ENCODE results near the gene DDX49.
"Not testable (repeated sequence)": the region's sequence is repeated elsewhere in the genome, so short reads cannot be mapped to it uniquely, and the experiment has no call there.

DDX49 gene

DNA sequence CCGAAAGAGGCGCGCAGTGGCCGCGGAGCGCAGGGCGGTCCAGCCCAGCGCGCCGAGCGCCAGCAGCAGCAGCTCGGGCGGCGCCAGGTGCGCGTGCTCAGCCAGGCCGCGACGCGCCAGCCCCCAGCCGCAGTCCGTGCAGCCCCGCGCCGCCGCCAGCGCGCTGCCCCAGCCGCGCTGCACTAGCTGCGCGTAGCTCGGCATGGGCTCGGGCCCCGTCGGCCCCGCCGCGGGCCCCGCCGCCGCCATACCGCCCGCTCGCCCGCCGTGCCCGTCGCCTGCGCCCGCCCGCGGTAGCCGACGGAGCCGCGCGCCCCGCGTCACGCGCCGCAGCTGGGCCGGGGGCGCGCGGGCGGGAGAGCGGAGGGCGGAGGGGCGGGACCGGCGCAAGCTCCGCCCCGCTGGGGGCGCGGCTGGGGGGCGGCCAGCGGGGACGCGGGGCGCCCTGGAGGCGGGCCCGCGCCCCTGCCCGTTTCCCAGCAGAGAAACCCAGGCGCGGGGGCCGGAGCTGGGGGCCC, 23.6 kb upstream of the DDX49 start, which contains the start of gene CERS1:
Gene CERS1 (minus strand): TSS at position 335 of the 518 bp plus-strand sequence. CDS start 86 bp downstream, at position 249.
- DNase-seq: no peak

DNA sequence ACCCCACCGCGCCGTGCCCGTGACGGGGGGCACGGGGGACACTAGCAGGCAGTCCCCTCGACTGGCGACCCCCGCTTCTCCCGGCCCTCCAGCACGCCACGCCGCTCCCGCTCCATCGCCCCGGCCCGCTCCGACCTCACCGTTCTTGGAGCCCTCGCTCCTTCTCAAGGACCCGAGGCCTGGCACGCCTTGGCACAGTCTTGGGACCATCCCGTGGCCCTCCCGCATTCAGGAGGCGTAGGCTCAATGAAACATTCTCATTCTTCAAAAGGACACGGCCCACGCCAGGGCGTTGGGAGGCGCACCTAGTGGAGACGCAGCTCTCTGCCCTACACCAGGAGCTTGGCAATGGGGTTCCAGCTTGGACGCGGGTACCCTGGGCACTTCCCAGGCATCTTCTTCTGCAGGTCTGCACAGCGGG, 23.1 kb upstream of the DDX49 start:
- no peak for DNase-seq

DNA sequence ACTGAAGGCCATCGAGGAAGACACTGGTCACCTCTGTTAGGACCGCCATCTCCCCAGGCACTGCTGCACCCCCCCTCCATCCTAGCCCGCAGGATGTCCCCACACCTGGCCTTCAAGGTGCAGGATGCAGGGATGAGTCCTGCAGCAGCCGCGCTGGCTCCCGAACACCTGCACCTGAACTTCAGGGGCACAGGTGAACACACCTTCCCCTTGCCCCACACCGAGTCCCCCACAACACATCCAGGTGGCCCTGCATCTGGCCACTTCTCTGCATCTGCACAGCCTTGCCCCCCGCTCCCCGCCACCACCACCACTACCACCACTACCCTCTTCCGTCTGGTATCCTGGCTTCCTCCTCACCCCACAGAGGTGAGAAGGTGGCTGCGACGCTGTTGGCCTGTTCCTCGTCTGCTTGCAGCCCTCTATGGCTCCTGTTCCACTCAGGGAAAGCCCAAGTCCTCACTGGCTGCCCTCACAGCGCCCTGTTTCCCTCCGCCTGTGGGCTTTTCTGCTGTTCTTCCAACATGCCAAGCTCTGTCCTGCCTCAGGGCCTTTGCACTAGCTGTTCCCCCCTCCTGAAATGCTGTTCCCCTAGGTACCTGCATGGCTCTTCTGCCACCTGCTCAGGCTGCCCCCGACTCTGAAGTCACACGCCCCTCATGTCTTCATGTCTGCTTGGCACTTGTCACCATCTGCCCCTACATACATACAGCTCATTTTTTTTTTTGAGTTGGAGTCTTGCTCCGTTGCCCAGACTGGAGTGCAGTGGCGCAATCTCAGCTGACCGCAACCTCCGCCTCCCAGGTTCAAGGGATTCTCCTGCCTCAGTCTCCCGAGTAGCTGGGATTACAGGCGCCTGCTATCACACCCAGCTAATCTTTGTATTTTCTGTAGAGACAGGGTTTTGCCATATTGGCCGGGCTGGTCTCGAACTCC, 22.2 kb upstream of the DDX49 start:
- DNase-seq: no peak

DNA sequence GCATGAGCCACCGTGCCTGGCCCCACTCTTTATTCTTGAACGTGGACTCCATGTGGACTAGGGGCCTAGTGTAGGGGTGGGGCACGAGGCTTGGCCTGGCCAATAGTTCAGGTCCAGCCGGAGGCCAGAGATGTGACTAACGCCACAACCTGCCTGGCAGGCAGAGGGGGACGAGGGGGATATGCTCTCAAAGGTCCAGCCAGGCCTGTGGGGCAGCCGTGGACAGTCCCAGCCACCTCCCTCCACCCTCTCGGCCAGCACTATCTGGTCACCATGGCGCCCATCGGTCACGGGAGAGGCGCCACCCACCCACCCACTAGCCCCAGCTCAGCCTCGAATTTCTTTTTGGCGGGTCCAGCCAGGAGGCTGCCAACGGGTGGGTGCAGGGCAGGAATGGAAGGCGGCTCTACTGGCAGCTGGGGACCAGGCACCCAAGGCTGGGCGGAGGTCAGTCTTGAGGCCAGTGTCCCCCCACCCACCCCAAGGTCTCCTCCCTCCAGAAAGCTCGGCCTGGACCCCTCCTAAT, 21.4 kb upstream of the DDX49 start:
- DNase-seq: no peak

DNA sequence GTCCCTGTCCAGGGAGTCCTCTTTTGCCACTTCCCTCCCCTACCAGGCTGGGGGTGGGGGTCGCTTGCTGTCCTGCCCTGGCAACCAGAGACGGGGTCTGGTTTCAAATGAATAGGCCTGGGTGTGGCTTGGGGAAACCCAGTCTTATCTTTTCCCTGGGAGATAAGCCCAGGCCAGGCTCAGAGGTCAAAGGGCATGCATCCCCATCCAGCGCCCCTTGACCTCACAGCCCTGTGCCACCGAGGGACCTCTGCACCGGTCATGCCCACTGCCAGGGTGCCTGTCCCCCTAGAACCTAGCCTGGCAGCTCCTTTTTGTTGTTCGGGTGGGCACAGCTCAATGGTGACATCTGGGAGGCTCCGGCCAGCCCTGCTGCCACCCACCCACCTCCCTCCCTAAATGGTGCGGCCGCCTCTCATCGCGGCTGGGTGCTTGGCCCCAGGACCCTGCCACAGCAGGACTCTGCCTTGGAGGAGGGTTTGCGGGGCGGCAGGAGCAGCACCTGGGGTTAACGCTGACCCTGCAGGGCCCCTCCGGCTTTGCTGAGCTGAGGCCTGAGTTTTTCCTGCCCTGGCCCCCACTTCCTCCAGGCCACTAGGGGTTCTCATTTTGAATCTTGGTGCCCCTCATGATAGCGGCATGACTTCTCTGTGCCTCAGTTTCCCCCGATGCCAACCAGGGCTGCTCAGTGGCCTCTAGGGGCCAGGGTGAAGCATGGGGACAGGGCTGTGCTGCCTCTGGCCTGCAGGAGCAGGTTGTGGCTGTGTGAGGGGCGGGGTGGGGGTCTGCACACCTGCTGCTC, 20.7 kb upstream of the DDX49 start:
- no peak for DNase-seq

DNA sequence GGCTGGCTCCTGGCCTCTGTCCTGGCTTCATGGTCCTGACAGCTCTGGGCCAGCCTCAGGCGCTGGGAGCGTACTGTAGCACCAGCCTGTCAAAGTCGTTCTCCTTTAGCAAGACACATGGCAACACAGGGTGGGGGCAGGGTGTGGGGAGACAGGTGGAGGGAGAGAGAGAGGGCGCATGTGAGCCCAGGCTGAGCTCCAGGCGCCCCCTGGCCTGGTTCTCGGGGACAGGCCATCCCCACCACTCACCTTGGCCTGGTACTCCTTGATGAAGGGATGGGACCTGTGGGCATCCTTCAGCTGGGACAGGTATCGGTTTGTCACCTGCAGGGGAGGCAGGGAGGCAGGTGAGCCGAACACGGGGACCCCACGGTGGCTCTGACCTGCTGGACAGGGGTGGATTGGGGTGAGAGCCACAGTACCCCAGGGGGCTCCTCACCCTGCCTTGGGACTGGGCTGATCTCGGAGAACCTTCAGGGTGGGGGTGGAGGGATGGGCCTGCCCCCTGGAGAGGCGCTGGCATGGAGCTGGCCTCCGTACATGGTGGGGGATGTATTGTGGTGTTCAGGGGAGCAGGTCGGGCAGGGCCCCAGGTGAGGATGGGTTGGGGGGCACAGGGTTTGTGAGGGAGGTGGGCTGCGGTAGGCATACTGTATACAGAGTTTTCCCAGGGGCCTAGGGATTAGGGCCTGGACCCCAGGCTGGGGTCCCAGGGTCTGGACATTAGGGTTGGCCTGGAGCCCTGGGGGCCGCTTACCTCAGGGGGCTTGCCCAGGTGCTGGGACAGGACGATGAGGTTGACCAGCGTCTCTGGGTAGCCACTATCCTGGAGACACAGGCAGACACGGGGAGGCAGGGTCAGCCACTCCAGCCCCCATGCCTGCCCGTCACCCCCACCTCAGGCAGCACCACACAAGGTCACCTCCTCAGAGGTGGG, 19.6 kb upstream of the DDX49 start:
- DNase-seq: no peak

DNA sequence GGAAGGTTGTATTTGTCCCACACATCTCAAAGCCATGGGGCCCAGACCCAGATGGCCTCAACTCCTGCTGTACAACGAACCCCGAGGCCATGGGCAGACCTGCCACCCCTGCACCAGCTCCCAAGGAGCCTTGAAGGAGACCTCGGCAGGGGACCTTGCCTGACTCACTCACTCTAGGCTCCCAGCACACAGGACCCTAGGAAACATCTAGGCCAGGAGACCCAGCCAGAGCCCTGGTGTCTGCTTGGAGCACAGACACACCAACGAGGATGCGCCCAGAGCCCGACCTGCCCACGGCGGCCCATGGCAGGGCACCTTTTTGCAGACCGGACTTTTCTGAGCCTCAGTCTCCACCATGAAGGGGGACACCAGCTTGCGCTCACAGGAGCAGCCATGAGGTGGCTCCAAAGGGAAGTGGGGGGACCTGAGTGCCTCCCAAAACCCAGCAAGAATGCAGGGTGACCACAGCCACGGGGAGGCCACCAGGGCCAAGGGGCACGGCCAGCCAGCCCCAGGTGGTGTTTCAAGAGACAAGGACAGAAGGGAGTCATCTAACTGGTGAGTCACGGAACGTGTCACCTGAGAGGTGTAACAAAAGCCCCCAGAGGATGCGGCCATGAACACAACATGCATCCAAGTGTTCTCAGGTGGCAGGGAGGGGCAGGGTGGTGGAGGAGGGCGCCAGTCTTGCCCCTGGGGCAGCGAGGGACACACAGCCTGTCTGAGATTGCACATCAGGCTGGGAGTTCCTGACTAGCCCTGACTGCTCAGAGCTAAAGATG, 18.6 kb upstream of the DDX49 start:
- no peak for DNase-seq

DNA sequence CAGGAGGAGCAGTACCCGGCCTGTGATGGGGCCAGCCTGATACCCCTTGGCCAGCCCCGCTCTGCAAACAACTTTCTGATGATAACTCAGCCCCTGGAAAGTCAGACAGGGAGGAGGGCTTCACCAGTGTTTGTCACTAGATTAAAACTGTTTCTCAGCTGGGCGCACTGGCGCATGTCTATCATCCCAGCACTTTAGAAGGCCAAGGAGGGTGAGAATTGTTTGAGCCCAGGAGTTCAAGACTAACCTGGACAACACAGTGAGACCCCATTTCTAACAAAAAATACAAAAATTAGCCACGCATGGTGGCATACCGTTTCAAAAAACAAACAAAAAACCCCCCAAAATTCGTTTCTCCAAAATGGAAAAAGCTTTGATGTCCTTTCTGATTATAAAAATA, 18.0 kb upstream of the DDX49 start:
- DNase-seq: no peak

DNA sequence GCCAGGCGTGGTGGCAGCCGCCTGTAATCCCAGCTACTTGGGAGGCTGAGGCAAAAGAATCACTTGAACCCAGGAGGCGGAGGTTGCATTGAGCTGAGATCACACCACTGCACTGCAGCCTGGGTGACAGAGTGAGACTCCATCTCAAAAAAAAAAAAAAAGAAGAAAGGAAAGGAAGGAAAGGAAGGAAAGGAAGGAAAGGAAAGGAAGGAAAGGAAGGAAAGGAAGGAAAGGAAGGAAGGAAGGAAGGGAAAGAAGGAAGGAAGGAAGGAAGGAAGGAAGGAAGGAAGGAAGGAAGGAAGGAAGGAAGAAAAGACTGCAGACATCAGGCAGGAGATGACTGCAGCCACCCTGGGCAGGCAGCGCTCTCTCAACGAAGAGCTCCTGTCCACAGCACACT, 17.0 kb upstream of the DDX49 start:
- DNase-seq: not testable (repeated sequence)

DNA sequence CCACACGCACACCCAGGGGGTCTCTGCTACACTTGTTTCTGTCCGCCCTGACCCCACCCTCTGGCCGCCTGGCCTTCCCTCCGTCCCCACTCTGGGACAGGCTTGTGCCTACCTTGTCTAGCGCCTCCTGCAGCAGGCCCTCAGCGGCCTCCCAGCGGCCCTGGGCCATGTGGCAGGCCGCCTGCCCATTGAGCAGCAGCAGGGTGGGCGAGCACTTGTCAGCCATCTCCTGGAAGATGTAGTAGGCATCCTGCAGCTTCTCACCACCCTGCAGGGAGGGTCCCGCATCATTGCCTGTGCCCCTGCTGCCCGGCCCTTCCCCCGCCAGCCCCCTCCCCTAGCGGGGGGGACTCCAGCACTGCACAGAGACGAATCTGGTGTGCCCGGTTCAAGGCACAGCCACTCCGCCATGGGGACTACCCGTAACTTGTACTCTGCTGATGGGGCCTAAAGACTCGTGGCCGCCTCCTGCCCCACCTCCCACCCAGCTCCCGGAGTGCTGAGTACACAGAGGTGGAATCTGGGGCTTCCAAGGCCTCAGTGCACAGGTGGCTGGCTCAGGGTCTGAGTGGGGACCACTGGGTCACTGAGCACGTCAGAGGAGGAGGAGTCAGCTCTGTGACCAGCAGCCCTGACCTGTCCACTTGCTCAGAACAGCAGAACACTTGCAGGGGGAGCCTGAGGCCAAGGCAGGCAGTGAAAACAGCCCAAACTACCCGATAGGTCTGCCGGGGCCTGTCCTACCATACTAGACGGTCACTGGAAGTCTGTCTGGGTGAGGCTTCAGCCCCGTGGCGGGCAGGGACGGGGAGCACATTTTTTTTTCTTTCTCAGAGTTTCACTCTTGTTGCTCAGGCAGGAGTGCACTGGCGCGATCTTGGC, 16.1 kb upstream of the DDX49 start:
- no peak for DNase-seq

DNA sequence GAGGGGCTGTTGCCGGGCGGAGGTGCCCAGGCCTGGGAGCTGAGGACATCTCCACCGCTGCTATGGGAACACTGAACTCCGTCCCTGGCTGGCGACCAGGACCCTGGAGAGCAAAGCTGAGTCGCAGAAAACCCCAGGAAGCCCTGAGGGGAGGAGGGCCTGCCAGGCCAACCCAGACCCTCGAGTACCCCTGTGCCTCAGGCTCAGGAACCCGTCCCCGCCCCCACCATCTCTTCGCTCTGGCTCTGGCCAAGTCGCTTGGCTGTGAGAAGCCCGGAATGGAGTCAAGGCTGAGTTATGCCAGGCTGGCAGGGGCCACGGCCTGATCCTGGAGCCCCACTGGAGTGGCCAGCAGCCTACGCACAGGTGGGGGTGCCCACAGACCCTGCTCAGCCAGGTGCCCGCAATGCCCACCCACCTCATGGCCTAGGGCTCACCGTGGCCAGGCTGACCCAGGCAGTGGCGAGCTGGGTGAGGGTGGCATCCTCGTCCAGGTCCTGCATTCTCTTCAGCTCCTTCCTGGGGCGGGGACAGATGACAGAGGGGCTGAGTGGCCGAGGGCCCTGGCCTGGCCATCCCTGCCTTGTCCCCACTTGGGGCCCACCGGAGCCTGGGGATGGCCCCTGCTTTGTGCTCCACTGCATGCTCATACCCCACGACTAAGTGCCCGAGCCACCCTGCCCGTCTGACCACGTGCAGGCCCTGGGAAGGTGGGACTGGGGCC, 15.0 kb upstream of the DDX49 start:
- DNase-seq: no peak

DNA sequence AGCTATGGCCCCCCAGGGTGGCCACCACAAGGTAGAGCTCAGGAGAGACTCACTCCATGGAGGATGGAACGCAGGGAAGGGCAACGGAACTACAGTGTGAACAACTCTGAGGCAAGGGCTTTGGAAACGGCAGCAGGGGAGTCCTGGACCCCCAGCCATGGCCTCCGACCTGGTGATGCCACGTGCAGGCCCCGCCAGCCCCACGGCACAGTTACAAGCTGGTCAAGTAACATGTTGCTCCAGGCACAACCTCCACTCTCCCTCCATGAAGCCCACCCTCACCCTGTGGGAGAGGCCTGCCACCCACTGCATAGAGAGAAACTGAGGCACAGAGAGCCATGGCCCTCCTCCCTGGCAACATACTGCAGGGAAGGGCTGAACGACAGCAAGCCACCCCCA, 14.5 kb upstream of the DDX49 start:
- no peak for DNase-seq

DNA sequence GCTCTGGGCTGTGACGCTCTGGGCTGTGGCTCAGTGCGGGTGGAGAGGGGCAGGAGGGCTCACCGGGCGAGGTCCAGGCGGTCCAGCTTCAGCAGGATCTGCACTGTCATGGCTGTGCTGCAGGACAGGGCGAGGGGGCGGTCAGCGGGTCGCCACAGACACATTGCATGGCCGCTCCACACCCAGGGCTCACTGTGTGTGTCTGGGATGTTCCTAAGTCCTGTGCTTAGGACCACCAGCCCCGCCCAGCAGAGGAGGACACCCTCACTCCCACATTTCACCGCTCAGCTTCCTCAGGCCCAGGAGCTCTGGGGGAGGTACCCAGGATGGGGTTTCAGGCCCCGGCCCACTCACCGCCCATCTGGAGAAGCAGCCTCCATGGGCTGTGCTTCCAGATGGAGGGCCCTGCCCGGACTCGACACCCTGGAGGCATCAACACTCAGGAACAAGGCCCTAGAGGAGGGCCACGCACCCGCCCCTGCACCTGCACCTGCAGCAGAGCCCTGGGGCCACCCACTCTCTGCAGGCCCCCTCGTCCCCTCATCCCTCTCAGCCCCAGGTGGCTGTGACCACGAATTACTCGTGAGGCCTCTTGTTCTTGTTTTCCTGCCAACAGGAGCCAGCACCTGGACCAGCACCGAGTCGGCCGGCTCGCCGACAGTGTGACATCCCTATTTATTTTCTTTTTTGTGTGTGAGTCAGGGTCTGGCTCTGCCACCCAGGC, 13.8 kb upstream of the DDX49 start:
- no peak for DNase-seq

DNA sequence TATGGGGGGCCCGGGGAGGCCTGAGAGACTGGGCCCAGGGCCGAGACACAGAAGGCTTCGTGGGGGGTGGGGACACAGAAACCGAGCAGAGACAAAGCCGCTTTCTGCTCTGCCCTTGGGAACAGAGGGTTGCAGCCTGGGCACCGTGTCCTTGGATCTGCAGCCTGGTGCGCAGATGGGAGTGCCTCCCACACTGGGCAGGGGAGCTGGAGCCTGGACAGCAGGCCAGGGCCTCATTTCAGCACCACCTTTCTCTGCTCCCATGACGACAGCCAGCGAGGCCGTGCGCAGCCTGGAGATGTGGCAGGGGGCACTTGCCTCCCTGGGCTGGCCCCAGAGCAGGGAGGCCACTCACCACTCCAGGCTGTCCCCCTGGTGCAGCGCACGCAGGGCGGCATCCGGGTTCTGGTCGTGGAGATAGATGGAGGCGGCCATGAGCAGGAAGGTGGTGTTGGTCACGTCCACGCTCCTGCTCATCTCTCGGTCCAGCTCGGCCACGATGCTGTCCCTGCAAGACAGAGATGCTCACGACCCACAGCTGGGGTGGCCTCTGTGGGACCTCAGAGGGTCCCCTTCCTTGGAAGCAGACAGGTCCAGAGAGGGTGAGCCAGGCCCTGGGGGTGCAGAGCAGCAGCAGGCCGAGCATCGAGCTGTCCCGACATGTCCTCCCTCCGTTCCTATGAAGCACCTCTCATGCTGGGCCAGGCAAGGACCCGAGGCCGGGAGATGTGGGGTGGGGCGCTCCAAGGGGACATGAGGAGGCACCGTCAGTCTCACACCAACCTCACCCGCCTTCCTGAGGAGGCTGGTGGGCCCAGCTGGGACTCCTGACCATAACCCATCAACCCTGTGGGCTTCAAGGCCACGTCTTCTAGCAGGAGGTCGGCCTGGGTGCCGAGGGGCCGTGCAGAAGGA, 12.7 kb upstream of the DDX49 start:
- no peak for DNase-seq

DNA sequence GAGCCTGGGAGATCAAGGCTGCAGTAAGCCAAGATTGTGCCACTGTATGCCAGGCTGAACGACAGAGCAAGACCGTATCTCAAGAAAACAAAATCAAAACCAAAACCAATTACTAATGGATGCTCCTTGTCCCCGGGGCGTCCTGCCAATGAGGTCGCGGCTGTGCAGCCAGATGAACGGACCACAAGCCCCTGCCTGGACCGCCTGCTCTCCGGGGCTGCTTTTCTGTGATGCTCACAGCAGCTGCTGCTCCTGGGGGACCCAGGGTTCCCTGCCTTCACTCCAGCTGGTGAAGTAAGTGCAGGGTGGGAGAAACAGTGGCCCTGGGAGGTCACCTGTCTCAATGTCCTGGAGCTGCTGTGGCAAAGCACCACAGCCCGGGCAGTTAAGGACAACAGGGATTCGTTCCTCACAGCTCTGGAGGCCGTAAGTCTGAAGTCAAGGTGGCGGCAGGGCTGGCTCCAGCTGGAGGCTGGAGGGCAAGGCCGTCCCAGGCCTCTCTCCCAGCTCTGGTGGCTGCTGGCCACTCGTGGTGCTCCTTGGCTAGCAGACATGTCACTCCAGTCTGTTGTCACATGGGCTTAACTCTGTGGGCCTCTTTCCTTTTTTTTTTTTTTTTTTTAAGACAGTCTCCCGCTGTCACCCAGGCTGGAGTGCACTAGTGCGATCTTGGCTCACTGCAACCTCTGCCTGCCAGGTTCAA, 10.4 kb upstream of the DDX49 start:
- no peak for DNase-seq

DNA sequence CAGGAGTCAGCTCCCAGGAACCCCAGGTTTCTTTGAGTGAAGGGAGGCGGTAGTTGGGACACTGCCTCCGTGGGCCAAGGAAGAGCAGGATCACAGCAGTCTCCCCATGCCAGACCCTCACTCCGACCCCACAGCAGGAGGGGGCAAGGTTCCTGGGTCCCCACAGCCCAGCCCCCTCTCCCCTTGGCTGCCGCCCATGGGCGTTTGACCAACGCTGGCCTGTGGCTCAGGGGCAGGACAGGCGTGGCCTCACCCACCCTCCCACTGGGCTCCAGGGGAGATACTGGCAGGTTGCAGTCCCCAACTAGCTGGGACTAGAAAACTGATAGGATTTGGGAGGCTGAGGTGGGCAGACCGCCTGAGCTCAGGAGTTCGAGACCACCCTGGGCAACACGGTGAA, 9.5 kb upstream of the DDX49 start:
- no peak for DNase-seq

DNA sequence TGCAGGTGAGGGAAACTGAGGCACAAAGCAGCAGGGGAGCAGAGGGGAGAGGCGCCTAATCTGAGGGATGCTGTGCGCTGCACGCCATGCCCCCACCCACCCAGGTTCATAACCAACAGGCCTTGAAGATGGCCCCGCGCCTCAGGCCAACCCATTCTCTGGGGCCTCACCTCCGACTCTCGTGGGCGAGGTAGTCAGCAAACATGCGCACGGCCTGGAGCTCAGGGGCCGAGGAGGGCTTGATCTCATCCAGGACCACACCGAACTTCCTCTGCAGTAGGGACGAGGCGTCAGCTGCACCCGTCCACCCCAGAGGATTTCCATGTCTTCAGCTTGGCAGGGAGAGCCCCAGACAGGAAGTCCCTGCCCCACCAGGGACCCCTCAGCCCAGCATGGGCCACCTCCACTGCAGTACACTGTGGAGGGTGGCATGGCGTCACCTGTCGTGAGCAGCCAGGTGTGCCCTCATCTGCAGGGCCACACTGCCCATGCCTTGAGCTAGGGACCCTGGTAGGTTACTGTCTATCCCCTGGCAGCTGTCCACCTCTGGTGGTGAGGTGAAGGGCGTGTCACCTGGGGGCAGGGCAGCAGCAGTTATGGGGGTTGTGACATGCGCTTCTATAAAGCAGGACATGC, 8.6 kb upstream of the DDX49 start:
- no peak for DNase-seq

All from activated effector memory CD4-positive, alpha-beta T cell treated with Interleukin-2 at 50 U/mL for 16 hours (primary cell).